WERI-Rb-1 (cell line): Measurements from ENCODE around the gene IGFBP7.

Source experiments
- DNase-seq: peaks from one replicate; pipeline ENCODE4 v3.0.0-alpha.2; 2020
- H3K27ac ChIP-seq: fragments of 250-450 bp; sonication (Bioruptor Pico); 2 replicates; pipeline ENCODE4 v1.5.1; 2020; ENCODE audit warnings: mild to moderate bottlenecking, moderate library complexity
- H3K27me3 ChIP-seq: fragments of 250-450 bp; sonication (Bioruptor Pico); 2 replicates; pipeline ENCODE4 v1.5.1; 2021; ENCODE audit warnings: mild to moderate bottlenecking, low read depth, moderate library complexity; ENCODE audit not compliant: insufficient read depth, severe bottlenecking
- H3K36me3 ChIP-seq: fragments of 250-450 bp; sonication (Bioruptor Pico); 2 replicates; pipeline ENCODE4 v1.5.1; 2020; ENCODE audit warnings: mild to moderate bottlenecking, moderate library complexity
- H3K4me3 ChIP-seq: 2 replicates; pipeline ENCODE4 v1.5.1; 2011; ENCODE audit warnings: low read depth, mild to moderate bottlenecking, control low read depth, low read length
- H3K9me3 ChIP-seq: fragments of 250-450 bp; sonication (Bioruptor Pico); 2 replicates; pipeline ENCODE4 v1.5.1; 2021; ENCODE audit warnings: mild to moderate bottlenecking, moderate library complexity; ENCODE audit not compliant: severe bottlenecking
- CTCF ChIP-seq: IDR thresholded peaks from 2 replicates; pipeline ENCODE4 v1.5.1; 2011; ENCODE audit warnings: low read depth, mild to moderate bottlenecking, control low read depth, inconsistent platforms, low read length

Gene IGFBP7

GRCh38 chr4:57116245-57116644, 6.1 kb upstream of the IGFBP7 start:
- no peak for TF ChIP-seq CTCF
- Histone ChIP-seq H3K27ac (no peak overlapping the region), H3K4me3 (no peak overlapping the region), H3K36me3 (no peaks in the 10 kb centered on the region), H3K27me3 (peaks cover 16% of the 10 kb centered on the region), H3K9me3 (no peaks in the 10 kb centered on the region)
- DNase-seq, result no peak

DNA sequence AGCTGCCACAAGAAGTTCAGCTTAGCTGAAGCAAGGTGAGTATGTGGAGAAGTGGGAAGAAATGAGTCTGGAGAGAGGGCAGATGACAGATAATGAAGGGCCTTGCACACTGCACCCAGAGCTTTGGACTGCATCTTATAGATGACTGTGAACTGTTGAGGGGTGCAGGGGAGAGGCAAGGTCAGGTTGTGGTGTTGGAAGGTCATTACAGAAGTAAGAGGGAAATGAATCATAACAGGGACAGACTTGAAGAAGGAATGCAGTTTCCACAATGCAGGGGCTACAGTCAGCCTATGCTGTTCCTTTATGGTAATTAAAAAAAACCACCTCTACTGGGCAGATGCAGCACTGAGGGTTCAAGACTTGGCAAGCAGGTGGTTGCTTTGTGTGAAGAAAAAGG, 4.8 kb upstream of the IGFBP7 start:
- DNase-seq, result no peak
- TF ChIP-seq CTCF, result no peak
- no peak overlapping the region for H3K27ac ChIP-seq
- no peak overlapping the region for H3K4me3 ChIP-seq
- no peaks in the 10 kb centered on the region for H3K36me3 ChIP-seq
- H3K27me3 ChIP-seq, result peaks cover 24% of the 10 kb centered on the region
- H3K9me3 ChIP-seq, result no peaks in the 10 kb centered on the region

DNA sequence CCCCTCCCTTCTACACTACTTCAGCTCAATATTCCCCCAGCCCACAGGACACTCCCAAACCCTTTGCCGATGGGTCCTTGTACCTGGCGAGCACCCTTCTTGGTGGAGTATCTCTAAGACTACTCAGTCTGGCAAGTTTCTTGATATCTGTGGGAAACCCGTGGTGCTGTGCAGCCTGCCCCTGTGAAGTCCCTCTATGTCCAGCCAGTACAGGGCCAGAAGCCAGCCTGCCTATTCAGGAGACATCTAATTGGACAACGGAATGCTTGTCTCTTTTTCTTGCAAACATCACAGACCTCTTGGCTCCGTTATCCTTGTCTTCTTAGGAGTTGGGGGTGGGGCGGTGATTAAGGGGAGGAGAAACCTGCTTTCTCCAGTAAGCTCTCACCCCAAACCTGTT, 3.7 kb upstream of the IGFBP7 start:
- no peak for DNase-seq
- TF ChIP-seq CTCF, result no peak
- Histone ChIP-seq H3K27ac (no peak overlapping the region), H3K9me3 (no peaks in the 10 kb centered on the region), H3K36me3 (no peaks in the 10 kb centered on the region), H3K27me3 (peaks cover 30% of the 10 kb centered on the region), H3K4me3 (no peak overlapping the region)

DNA sequence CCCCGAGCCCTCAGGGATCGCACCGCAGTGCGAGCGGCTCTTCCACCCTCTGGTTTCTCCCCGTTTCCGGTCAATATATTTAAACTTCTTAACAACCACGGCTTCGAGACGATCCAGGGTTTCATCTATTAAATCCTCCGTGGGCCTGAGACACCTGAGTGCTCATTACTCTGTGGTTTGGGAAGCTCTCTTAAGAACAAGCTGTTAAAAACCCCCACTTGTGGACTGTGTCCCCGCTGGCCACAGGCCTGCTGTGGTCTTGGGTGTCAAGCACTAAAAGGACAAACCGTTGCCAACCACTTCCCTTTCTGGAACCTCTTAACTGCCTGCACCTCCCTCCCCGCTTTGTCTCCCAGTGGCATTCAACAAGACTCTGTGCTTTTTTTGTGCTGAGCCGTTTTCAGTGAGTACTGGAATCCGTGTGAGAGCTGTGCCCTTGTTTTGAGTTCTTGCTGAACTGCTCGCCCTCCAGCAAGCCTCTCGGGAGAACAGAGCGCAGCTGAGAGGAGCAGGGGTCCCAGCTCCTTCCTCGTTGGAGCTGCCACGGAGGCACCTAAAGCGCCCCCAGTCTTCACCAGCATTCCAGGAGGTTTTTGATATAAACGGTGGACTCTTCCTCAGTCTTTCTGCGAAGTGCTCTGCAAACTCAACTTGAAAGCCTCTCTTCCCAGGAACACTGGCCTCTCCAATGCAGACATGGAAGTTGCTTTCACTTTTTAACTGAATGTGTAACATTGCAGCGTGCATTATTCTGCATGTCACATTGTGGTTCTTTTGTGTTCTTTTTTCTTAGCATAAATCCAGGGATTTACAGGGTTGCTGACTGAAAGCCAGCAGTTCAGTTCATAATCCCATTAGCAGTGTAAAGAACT, 691 bp upstream of the IGFBP7 start:
- Histone ChIP-seq H3K27ac (no peak overlapping the region), H3K4me3 (peak overlapping the region; percentile 49), H3K27me3 (peaks cover 37% of the 10 kb centered on the region), H3K9me3 (no peaks in the 10 kb centered on the region), H3K36me3 (no peaks in the 10 kb centered on the region)
- DNase-seq, result peak; percentile 22
- TF ChIP-seq CTCF, result no peak

DNA sequence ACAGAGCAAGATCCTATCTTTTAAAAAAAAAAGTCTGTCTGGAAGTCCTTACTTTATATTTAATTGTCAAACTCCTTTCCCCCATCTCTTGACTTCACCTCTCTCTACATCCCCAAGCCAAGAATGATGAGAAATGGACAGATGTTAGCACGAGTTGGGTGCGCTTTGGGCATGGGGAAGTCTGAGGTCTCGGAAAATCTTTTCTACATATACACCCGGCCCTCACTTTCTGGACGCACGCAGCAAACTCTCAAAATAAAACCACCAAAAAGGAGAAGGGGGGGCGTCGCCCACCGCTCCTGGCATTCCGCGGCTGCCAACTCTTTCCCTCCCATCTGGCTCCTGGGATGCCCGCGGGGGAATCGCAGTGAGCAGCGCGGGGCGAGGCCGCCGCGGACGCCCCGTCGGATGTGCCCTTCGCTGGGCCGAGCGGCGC, 756 bp downstream of the IGFBP7 start:
- Histone ChIP-seq H3K9me3 (no peaks in the 10 kb centered on the region), H3K36me3 (no peaks in the 10 kb centered on the region), H3K27me3 (peaks cover 37% of the 10 kb centered on the region), H3K27ac (no peak overlapping the region), H3K4me3 (peak overlapping the region; percentile 49)
- DNase-seq, result no peak
- no peak for TF ChIP-seq CTCF

DNA sequence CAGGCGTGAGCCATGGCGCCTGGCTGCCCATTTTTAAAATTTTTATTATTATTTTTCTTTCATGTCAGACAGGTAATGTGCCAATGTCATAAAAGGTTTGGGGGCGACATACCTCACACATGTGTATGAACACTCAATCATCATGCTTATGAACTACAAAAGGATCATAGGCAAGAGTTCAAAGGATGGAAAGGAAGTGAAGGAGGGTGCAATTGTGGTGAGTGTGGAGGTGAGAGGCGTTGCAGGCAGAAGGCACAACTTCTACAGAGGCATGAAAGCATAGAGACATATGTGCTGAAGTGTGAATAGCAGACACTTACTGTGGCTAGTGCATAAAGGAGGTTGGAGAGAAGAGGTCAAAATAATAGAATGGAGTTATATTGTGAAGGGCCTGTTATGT, 4.0 kb downstream of the IGFBP7 start:
- DNase-seq, result no peak
- H3K36me3 ChIP-seq, result no peaks in the 10 kb centered on the region
- H3K9me3 ChIP-seq, result no peaks in the 10 kb centered on the region
- H3K4me3 ChIP-seq, result no peak overlapping the region
- no peak for TF ChIP-seq CTCF
- H3K27me3 ChIP-seq, result peaks cover 24% of the 10 kb centered on the region
- no peak overlapping the region for H3K27ac ChIP-seq
